GM20000 (cell line): ENCODE results near the gene NAMPT.

Experiments used
- DNase-seq: peaks from one replicate; pipeline ENCODE4 v3.0.0; 2012; ENCODE audit warnings: low spot score
- CTCF ChIP-seq: IDR thresholded peaks from 2 replicates; pipeline ENCODE4 v1.5.1; 2012; ENCODE audit warnings: mild to moderate bottlenecking, control low read depth; ENCODE audit errors: extremely low read depth, missing control alignments

Gene NAMPT

DNA sequence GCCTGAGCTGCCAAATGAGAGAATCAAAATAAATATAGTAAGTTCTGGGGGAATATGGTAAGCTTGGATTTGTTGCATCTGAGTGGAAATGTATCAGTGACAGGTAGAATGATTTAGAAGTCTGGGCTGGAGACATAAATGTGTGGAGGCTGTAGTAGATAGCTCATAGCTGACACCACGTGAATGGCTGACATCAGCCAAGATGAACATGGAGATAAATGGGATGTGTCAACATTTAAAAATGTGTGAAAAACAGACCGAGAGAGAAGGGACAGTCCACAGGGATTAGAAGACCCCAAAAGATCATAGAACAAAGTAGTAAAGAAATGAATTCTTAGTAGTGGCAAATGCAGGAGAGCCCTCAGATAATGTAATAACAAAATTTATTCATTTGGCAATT, 40.9 kb downstream of the NAMPT start:
- no peak for TF ChIP-seq CTCF

DNA sequence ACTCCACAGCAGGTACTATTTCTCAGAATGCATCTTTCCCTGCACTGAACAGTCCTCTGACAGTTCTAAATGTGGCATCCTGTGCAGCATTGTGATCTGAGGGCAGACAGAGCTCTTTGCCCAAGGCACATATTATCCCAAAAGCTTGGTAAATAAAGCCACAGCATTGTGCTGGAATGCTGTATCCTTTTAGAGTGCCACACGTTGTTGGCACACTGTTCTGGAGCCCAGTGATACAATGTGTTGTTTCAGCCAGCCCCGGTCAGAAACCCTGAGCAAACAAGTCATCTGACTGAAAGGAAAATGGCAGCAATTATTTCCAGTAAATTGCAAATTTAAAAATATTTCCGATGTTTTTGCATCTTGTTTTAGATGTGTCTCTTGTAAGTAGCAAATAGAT, 45.4 kb downstream of the NAMPT start:
- DNase-seq: no peak
- no peak for TF ChIP-seq CTCF

More for the DNA sequence above, 40.9 kb downstream of the NAMPT start:
- DNase-seq: no peak

DNA sequence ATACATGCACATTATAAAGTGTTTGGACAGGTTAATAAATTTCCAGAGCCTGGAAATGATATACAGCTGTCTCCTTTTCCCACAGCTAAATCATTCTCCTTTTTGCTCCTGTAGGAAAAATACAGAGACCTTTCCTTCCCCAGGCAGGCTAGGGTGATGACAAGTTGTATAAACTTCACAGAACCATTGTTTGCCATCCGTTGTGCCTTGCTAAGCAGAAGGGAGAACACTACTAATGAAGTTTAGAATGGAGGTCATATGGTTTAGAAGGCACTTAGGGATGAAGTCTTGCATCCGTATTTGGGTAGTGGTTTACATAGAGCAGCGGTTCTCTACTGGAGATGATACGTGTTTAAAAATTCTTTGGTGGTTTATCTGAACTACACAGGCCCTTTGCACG, 46.0 kb downstream of the NAMPT start:
- no peak for DNase-seq
- TF ChIP-seq CTCF: no peak

DNA sequence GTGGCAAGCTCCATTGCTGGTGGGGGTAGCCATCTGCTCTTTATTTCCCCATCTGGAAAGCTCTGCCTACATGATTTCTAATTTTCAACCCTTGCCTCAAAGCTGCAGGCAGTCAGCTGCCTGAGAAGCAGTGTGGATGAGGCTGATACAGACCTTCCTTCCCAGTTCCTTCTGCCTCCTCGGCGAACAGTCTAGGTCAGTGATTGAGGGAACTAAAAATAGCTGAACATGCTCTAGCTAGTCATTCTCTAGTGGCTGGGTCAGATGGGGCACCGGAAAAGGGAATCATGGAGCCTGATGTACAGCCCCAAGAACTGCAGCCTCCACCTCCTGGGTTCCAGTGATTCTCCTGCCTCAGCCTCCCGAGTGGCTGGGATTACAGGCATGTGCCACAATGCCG, 48.7 kb downstream of the NAMPT start:
- DNase-seq: no peak
- no peak for TF ChIP-seq CTCF

DNA sequence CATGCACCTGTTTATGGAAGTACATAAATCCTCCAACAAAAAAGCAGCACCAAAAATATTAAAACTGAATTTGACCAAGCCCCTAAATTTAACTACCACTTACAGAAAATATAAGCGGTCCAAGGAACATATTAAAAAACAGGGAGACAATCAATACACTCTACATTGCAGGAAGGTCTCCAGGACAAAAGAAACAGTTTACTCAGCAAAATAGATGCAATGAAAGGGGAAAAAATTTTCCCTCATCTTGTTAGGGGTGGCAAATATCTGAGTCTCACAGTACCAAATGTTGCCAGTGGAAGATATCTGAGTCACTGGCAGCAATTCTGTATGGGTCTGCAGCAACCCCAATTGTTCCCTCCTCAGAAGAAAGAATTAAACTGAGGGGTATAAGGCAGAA, 50.4 kb downstream of the NAMPT start:
- DNase-seq: no peak
- no peak for TF ChIP-seq CTCF

GRCh38 chr7:106231856-106232490, 52.8 kb downstream of the NAMPT start:
- DNase-seq: no peak
- no peak for TF ChIP-seq CTCF

DNA sequence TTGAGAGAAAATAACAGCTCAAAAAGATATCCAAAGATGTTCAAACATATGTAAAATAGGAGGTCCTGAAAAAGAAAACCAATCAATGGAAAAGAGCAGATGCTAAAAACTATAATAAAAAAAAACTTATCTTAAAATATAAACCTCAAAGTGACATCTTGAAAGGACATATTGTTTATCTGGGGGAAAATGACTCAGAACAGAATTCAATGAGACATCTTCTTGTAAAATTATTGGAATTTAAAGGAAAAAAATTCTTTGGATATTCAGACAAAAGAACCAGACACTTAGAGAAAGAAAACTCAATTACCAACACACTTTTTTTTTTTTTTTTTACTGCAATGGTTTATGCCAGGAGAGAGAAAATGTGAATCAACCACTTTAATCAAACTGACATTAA, 58.9 kb downstream of the NAMPT start:
- no peak for DNase-seq
- no peak for TF ChIP-seq CTCF
